HG03060 (cell line): Measurements from ENCODE around the gene MRPS25.
"Not testable (repeated sequence)": the region's sequence is repeated elsewhere in the genome, so short reads cannot be mapped to it uniquely, and the experiment has no call there.

Source experiments
- ATAC-seq: cut with Tn5 transposase; IDR thresholded peaks from one replicate; pipeline ENCODE4 v1.9.1; 2021; ENCODE audit warnings: low read depth, moderate number of reproducible peaks; ENCODE audit not compliant: unreplicated experiment

Gene MRPS25

GRCh38 chr3:15045667-15046066 lies 19.4 kb downstream of the MRPS25 start:
- ATAC-seq, result no peak

GRCh38 chr3:15044326-15044725 lies 20.8 kb downstream of the MRPS25 start:
- no peak for ATAC-seq

DNA sequence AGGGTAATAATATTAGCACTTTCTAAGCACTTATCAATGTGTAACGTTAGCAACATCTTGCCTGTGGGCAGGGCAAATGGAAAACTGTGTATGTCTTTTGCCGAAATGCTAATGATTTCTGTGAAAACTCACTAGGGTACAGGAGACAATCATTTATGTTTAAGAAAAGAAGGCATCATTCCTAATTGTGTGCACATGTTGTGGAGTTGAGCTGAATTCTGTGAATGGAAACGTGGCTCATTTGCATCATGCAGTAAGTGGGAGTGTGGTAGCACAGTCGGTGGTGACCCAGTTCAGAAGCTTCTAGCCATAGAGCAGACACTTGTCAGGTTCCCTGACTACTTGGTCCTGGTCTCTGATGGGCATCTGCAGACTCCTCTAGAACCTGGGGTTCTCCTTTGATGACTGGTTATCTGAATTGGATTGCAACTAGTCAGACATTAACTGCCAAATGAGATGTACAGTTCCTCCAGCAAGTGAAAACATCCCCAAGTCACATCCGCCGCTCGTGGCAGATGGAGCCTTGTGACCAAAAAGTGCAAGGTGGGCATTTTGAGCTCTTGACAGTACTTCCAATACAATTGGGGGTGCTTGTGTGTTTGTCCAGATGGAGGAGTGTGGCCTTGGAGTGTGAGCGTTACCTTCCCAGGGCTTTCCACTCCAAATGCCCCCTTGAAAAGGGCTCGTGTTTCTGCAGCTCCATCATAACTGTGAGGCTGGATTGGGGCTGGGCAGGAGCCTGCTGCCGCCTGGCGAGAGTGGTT lies 21.5 kb downstream of the MRPS25 start:
- ATAC-seq, result no peak

DNA sequence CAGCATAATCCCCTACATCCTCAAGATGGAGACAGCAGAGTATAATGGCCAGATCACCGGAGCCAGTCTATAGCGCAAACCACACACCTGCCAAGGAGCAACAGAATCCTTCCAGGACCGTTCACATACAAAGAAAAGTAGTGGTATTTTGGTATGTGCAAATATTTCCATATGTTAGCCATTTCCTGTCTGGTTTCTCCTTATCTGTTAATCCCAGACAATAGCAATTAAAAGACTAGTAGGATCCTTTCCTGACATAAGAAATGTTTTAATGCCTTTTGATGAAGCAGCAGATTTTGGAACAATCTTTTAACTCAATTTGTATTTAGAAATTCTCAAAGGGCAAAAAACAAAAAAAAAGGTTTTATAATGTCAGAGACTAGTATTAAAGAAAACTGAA lies 22.2 kb downstream of the MRPS25 start:
- no peak for ATAC-seq

GRCh38 chr3:15041950-15042349 lies 23.2 kb downstream of the MRPS25 start:
- no peak for ATAC-seq

GRCh38 chr3:15040844-15041243 lies 24.3 kb downstream of the MRPS25 start:
- no peak for ATAC-seq

GRCh38 chr3:15038306-15038705 lies 26.8 kb downstream of the MRPS25 start:
- no peak for ATAC-seq

DNA sequence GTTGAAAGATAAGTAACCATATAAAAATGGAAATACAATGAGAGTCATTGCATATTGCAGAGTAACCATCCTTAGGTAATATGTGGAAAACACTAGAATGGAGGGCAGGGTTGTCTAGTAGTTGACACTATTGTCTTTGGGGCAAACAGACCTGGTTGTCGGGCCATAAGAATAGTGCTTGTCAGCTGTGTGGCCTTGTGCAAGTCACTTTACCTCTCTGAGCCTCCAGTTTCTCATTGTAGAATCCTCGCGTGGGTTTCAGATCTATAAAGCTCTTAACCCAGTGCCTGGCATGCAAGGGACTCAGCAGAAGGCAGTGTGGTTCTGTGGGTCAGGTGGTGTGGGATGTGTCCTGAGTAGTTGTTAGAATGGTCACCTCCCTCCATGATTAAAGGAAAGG lies 32.0 kb downstream of the MRPS25 start:
- no peak for ATAC-seq

- ATAC-seq, result no peak
These were observed 32.5 kb downstream of the MRPS25 start for GRCh38 chr3:15032650-15033049.

- ATAC-seq, result no peak
These were observed 35.5 kb downstream of the MRPS25 start for GRCh38 chr3:15029625-15030024.

DNA sequence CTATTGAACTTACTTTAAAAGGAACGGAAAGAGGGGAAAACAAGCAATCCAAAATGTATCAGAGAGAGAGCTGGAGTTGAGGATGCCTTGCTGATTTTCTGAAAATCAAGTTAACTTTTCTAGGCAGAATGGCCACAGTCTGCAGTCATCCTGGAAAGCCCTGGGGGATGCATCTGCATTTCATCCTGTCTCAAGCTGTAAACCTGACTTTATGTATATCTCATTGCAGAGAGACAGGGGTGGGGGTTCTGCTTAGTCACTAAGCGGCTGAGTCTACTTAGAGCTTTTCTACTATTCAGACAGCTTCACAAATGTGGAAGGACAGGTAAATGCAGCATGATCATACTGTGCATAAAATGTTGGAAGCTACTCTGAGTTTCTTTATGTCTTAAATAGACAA lies 41.4 kb downstream of the MRPS25 start:
- ATAC-seq, result no peak

- no peak for ATAC-seq
These were observed 41.9 kb downstream of the MRPS25 start for GRCh38 chr3:15023249-15023648.

GRCh38 chr3:15017191-15017590 lies 47.9 kb downstream of the MRPS25 start:
- no peak for ATAC-seq

DNA sequence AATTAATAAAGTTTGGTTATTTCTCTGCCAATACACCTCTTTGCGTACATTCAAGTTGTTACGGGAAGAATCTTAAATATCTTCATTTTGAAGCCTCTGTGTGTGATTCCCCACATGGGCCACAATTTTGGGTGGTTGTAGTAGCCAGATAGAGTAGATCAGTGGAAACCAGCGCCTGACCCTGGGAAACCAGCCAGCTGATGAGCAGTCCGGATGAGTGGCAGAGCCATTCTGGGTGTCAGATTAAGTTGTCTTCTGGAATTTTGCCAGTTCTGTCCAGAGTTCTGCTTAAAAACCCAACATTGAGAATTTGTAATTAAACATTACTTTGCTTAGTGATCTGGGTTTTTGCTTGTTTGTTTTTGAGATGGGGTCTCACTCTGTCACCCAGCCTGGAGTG lies 49.7 kb downstream of the MRPS25 start:
- ATAC-seq, result no peak

- no peak for ATAC-seq
These were observed 50.3 kb downstream of the MRPS25 start for GRCh38 chr3:15014606-15015328.

- no peak for ATAC-seq
These were observed 53.9 kb downstream of the MRPS25 start for GRCh38 chr3:15011174-15011573.

DNA sequence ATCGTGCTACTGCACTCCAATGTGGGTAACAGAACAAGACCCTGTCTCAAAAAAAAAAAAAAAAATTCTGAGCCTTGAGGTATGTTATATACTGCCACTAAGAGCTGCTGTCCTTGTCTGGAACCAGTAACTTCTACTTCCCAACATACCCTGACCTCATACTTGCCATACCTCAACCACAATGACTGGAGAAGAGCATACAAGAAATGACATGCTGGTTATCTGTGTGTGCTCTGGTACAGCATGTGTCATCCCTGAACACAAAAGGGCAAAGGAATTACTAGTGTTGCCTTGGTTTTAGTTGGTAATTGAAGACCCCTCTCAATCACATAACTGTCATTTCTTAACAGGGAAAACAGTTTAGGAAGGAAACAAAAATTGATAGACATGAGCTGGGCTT lies 54.5 kb downstream of the MRPS25 start:
- ATAC-seq, result no peak

GRCh38 chr3:15009167-15009566 lies 55.9 kb downstream of the MRPS25 start:
- no peak for ATAC-seq

- no peak for ATAC-seq
These were observed 57.4 kb downstream of the MRPS25 start for GRCh38 chr3:15007681-15008141.

DNA sequence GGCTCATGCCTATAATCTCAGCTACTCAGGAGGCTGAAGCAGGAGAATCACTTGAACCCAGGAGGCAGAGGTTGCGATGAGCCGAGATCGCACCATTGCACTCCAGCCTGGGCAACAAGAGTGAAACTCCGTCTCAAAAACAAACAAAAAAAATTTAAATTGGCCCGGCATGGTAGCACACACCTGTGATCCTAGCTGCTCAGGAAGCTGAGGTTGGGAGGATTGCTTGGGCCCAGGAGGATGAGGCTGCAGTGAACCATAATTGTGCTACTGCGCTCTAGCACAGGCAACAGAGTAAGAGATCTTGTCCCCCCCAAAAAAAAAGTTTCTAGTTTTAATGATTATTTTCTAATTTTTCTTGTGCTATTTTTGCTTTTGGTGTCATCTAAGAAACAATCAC lies 65.9 kb downstream of the MRPS25 start:
- ATAC-seq, result not testable (repeated sequence)
